ENCODE results near the gene PITX2. TPM values are rescaled to one million over a fixed set of nuclear protein-coding genes. Genes with fewer than 3 reads are reported as not detected.

PITX2 gene
- polyA plus RNA-seq, 2 of the 4 experiments (the other 2 are of a cell fraction): 1.1 to 2.6 TPM

GRCh38 chr4:110639207-110640090 lies 16.6 kb upstream of the PITX2 start (continued):
- TF ChIP-seq ZFP36 (IDR thresholded peaks at IDR 0.05; ENCODE audit: borderline replicate concordance, partially characterized antibody) (no peak), FOSB (CRISPR knock-in tag; IDR thresholded peaks at IDR 0.05) (no peak)

- H3K9me3 ChIP-seq: no peaks in the 10 kb centered on the region
- ATAC-seq: no peak
- FAIRE-seq: no peak
- H3K4me3 ChIP-seq: no peak overlapping the region
- H3K27ac ChIP-seq: no peak overlapping the region
- H3K4me2 ChIP-seq: no peak overlapping the region
- 88% methylated on average over 10 of the region's 10 CpGs for WGBS (ENCODE audit: missing lambda C conversion rate)
- ChIA-PET POLR2A (no interaction called here), CTCF (no interaction called here)
- DNase-seq (ENCODE audit: low read depth in 1 of 2, low spot score in 1 of 2): no peak
- no peak for TF ChIP-seq HOXA7 (CRISPR knock-in tag; IDR thresholded peaks at IDR 0.05)
- H3K4me1 ChIP-seq: no peaks in the 10 kb centered on the region
Measured at GRCh38 chr4:110638089-110638746, 15.3 kb upstream of the PITX2 start.

DNA sequence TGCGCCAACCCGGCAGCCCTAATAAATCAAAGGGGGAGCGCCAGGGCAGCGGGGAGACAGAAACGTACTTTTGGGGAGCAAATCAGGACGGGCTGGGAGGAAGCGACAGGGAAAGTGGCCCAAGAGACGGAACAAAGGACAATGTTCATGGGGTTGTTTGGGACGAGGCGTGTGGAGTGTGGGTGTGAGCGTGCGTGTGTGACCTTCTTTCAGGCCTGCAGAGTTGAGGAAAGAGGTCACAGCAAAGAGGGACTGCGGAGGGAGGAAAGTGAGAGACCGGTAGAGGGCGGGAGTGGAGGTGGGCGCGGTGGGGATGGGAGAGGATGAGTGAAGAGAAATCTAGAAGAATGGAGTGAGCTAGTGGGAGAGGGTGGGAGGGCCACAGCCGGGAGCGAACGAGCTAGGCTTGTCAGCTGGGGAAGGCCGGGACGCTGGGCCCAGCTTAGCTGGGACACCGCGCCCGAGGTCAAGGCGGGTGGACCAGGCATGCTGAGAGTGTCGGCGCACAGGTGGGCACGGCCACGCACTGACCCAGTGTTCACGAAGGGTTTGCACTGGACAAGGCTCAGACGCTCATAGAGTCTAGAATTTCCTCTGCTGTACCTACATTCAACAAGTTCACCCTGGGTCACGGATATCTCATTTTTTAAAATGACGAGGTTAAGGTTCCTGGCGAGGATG lies 14.7 kb upstream of the PITX2 start:
- FAIRE-seq (no peak), DNase-seq (ENCODE audit: low read depth in 1 of 2, low spot score in 1 of 2) (no peak), ATAC-seq (no peak)
- CTCF ChIA-PET: no interaction called here
- Histone ChIP-seq H3K9me3 (no peaks in the 10 kb centered on the region), H3K4me1 (no peaks in the 10 kb centered on the region), H3K4me2 (peak overlapping the region; percentile 95), H3K4me3 (peak overlapping the region; percentile 70), H3K27ac (peak overlapping the region; percentile 65 to 87; a peak in 4 of 6 replicates)
- POLR2A ChIA-PET: no interaction called here
- 93% methylated on average over 35 of the region's 35 CpGs for WGBS (ENCODE audit: missing lambda C conversion rate)
- TF ChIP-seq, protein P1, sequence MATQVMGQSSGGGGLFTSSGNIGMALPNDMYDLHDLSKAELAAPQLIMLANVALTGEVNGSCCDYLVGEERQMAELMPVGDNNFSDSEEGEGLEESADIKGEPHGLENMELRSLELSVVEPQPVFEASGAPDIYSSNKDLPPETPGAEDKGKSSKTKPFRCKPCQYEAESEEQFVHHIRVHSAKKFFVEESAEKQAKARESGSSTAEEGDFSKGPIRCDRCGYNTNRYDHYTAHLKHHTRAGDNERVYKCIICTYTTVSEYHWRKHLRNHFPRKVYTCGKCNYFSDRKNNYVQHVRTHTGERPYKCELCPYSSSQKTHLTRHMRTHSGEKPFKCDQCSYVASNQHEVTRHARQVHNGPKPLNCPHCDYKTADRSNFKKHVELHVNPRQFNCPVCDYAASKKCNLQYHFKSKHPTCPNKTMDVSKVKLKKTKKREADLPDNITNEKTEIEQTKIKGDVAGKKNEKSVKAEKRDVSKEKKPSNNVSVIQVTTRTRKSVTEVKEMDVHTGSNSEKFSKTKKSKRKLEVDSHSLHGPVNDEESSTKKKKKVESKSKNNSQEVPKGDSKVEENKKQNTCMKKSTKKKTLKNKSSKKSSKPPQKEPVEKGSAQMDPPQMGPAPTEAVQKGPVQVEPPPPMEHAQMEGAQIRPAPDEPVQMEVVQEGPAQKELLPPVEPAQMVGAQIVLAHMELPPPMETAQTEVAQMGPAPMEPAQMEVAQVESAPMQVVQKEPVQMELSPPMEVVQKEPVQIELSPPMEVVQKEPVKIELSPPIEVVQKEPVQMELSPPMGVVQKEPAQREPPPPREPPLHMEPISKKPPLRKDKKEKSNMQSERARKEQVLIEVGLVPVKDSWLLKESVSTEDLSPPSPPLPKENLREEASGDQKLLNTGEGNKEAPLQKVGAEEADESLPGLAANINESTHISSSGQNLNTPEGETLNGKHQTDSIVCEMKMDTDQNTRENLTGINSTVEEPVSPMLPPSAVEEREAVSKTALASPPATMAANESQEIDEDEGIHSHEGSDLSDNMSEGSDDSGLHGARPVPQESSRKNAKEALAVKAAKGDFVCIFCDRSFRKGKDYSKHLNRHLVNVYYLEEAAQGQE (IDR thresholded peaks at IDR 0.05): no peak
- TF ChIP-seq, protein P2, sequence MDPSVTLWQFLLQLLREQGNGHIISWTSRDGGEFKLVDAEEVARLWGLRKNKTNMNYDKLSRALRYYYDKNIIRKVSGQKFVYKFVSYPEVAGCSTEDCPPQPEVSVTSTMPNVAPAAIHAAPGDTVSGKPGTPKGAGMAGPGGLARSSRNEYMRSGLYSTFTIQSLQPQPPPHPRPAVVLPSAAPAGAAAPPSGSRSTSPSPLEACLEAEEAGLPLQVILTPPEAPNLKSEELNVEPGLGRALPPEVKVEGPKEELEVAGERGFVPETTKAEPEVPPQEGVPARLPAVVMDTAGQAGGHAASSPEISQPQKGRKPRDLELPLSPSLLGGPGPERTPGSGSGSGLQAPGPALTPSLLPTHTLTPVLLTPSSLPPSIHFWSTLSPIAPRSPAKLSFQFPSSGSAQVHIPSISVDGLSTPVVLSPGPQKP (IDR thresholded peaks at IDR 0.05; ENCODE audit: low read depth, low read length): no peak
- no peak for TF ChIP-seq RAD21 (conservative IDR thresholded peaks at IDR 0.05 in 1 of 2, IDR thresholded peaks at IDR 0.05 in 1 of 2)
- TF ChIP-seq KDM1A (IDR thresholded peaks at IDR 0.05; ENCODE audit: low read depth): no peak
- TF ChIP-seq JUNB (IDR thresholded peaks at IDR 0.05): no peak
- no peak for TF ChIP-seq HEYL (CRISPR knock-in tag; IDR thresholded peaks at IDR 0.05)
- no peak for TF ChIP-seq ZFP36 (IDR thresholded peaks at IDR 0.05; ENCODE audit: borderline replicate concordance, partially characterized antibody)
- no peak for TF ChIP-seq POLR2AphosphoS2 (conservative IDR thresholded peaks at IDR 0.05; ENCODE audit: low read length)
- TF ChIP-seq RFX5 (IDR thresholded peaks at IDR 0.05): no peak
- no peak for TF ChIP-seq ZC3H11A (IDR thresholded peaks at IDR 0.05)
- TF ChIP-seq EHF (CRISPR knock-in tag; IDR thresholded peaks at IDR 0.05): no peak
- TF ChIP-seq CEBPB (IDR thresholded peaks at IDR 0.05): no peak
- TF ChIP-seq GATA3 (IDR thresholded peaks at IDR 0.05; ENCODE audit: borderline replicate concordance): no peak
- TF ChIP-seq, protein P3, sequence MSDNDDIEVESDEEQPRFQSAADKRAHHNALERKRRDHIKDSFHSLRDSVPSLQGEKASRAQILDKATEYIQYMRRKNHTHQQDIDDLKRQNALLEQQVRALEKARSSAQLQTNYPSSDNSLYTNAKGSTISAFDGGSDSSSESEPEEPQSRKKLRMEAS (IDR thresholded peaks at IDR 0.05): no peak
- no peak for TF ChIP-seq CBX8 (IDR thresholded peaks at IDR 0.05)
- TF ChIP-seq, protein P4, sequence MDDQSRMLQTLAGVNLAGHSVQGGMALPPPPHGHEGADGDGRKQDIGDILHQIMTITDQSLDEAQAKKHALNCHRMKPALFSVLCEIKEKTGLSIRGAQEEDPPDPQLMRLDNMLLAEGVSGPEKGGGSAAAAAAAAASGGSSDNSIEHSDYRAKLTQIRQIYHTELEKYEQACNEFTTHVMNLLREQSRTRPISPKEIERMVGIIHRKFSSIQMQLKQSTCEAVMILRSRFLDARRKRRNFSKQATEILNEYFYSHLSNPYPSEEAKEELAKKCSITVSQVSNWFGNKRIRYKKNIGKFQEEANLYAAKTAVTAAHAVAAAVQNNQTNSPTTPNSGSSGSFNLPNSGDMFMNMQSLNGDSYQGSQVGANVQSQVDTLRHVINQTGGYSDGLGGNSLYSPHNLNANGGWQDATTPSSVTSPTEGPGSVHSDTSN (IDR thresholded peaks at IDR 0.05): no peak

Data from A549 (cell line).